GM12801 (cell line): ENCODE data around the gene EBF3.

Experiments used
- CTCF ChIP-seq: IDR thresholded peaks from one replicate; pipeline ENCODE4 v1.5.1; 2011; ENCODE audit warnings: control low read depth; ENCODE audit not compliant: insufficient read length; ENCODE audit errors: extremely low read depth

EBF3 gene

GRCh38 chr10:129811208-129811607, 152.9 kb downstream of the EBF3 start:
- TF ChIP-seq CTCF = no peak

- no peak for TF ChIP-seq CTCF
Measured at GRCh38 chr10:129809841-129810240, 154.2 kb downstream of the EBF3 start.

- TF ChIP-seq CTCF = no peak
Measured at GRCh38 chr10:129809431-129809830, 154.6 kb downstream of the EBF3 start.

- TF ChIP-seq CTCF = no peak
Measured at GRCh38 chr10:129808092-129808983, 155.7 kb downstream of the EBF3 start.

- no peak for TF ChIP-seq CTCF
Measured at GRCh38 chr10:129807211-129807610, 156.9 kb downstream of the EBF3 start.

GRCh38 chr10:129800796-129801340, 163.2 kb downstream of the EBF3 start:
- no peak for TF ChIP-seq CTCF

- no peak for TF ChIP-seq CTCF
Measured at GRCh38 chr10:129799942-129800341, 164.1 kb downstream of the EBF3 start.
